WI38 (cell line): ENCODE results near the gene TSPAN2.

Experiments
- H3K4me3 ChIP-seq: 2 replicates; pipeline ENCODE4 v1.5.1; 2011; ENCODE audit warnings: low read depth, mild to moderate bottlenecking, control low read depth, low read length
- CTCF ChIP-seq: IDR thresholded peaks from 2 replicates; pipeline ENCODE4 v1.5.1; 2012; ENCODE audit warnings: low read depth, mild to moderate bottlenecking, control low read depth, low read length

The TSPAN2 gene

GRCh38 chr1:115059316-115059715, 30.0 kb downstream of the TSPAN2 start:
- no peak overlapping the region for H3K4me3 ChIP-seq
- TF ChIP-seq CTCF = no peak

- TF ChIP-seq CTCF = no peak
- no peak overlapping the region for H3K4me3 ChIP-seq
These were observed 31.5 kb downstream of the TSPAN2 start for GRCh38 chr1:115057661-115058254.

GRCh38 chr1:115056395-115056798, 32.9 kb downstream of the TSPAN2 start:
- peak overlapping the region; percentile 37 for H3K4me3 ChIP-seq
- no peak for TF ChIP-seq CTCF

- peak; percentile 90 for TF ChIP-seq CTCF
These were observed 36.7 kb downstream of the TSPAN2 start for GRCh38 chr1:115052454-115053083.

GRCh38 chr1:115051850-115052249, 37.5 kb downstream of the TSPAN2 start:
- H3K4me3 ChIP-seq = no peak overlapping the region
- TF ChIP-seq CTCF = no peak

More at GRCh38 chr1:115052454-115053083, 36.7 kb downstream of the TSPAN2 start:
- no peak overlapping the region for H3K4me3 ChIP-seq

GRCh38 chr1:115046751-115047150, 42.6 kb downstream of the TSPAN2 start:
- no peak for TF ChIP-seq CTCF
- H3K4me3 ChIP-seq = no peak overlapping the region

GRCh38 chr1:115041654-115042053, 47.6 kb downstream of the TSPAN2 start:
- H3K4me3 ChIP-seq = no peak overlapping the region
- no peak for TF ChIP-seq CTCF
